ENCODE results near the gene GAS2L1.

GAS2L1 gene

DNA sequence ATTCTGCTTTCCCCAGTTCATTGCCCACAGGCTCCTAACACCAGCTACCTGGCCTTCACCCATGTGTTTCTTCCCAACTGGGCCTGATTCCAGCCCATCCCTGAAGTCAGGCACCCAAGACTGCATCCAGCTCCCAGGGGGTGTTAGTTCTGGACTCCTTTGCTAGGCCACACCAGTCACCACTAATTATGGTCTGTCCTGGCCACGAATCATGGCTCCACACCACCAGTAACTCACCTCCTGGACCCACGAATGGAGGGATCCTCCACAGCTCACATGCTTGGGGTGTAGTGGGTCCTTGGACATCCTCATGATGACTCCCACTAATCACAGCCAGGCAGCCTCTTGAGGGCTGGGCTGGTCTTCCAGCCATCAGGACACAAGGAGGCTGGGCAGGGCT is 12.6 kb downstream of the GAS2L1 start:
- TF ChIP-seq, protein P1, sequence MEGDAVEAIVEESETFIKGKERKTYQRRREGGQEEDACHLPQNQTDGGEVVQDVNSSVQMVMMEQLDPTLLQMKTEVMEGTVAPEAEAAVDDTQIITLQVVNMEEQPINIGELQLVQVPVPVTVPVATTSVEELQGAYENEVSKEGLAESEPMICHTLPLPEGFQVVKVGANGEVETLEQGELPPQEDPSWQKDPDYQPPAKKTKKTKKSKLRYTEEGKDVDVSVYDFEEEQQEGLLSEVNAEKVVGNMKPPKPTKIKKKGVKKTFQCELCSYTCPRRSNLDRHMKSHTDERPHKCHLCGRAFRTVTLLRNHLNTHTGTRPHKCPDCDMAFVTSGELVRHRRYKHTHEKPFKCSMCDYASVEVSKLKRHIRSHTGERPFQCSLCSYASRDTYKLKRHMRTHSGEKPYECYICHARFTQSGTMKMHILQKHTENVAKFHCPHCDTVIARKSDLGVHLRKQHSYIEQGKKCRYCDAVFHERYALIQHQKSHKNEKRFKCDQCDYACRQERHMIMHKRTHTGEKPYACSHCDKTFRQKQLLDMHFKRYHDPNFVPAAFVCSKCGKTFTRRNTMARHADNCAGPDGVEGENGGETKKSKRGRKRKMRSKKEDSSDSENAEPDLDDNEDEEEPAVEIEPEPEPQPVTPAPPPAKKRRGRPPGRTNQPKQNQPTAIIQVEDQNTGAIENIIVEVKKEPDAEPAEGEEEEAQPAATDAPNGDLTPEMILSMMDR (IDR thresholded peaks at IDR 0.05; ENCODE audit: insufficient read depth, low read depth, low read length, missing control alignments) = no peak
- no peak for DNase-seq (ENCODE audit: low read depth)
- H3K4me3 ChIP-seq (ENCODE audit: low read depth, low read length) = no peak overlapping the region

GRCh38 chr22:29320546-29320945 is 14.1 kb downstream of the GAS2L1 start:
- TF ChIP-seq, protein P1 (IDR thresholded peaks at IDR 0.05; ENCODE audit: insufficient read depth, low read depth, low read length, missing control alignments) = no peak
- H3K4me3 ChIP-seq (ENCODE audit: low read depth, low read length) = no peak overlapping the region
- no peak for DNase-seq (ENCODE audit: low read depth)

DNA sequence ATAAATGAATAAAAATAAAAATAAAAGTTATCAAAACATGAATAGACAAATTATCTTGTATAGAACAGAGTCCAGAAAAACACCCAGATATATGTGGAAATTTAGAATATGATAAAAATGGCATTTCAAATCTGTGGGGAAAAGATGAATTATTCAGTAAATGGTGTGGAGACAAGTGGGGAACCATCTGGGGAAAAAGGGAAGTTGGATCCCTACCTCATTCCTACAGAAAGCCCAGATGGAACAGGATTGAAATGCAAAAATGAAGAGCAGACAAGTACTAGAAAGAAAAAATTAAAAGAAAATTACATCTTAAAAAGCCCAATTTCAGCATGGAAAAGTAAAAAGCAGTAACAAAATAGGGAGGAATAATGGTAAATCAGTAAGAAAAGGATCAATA is 17.2 kb downstream of the GAS2L1 start:
- H3K4me3 ChIP-seq (ENCODE audit: low read depth, low read length) = no peak overlapping the region
- TF ChIP-seq, protein P1 (IDR thresholded peaks at IDR 0.05; ENCODE audit: insufficient read depth, low read depth, low read length, missing control alignments) = no peak
- DNase-seq (ENCODE audit: low read depth) = no peak

DNA sequence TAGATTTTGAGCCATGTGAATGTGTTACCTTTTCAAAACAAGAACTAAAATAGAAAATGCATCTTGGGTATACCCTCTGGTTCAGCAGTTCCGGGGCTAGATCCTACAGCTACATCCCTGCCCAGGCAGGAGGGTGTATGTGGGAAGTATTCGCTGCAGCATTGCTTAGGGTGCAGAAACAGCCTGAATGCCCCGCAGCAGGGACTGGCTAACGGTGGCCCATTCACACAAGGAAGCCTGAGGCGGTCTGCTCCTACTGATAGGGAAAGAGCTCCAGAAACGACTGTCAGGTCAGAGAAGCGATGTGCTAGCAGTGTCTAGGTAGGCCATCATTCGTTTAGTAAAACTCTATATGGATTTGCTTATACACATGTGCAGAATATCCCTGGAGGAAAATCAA is 18.9 kb downstream of the GAS2L1 start:
- H3K4me3 ChIP-seq (ENCODE audit: low read depth, low read length) = no peak overlapping the region
- DNase-seq (ENCODE audit: low read depth) = no peak
- TF ChIP-seq, protein P1 (IDR thresholded peaks at IDR 0.05; ENCODE audit: insufficient read depth, low read depth, low read length, missing control alignments) = no peak

DNA sequence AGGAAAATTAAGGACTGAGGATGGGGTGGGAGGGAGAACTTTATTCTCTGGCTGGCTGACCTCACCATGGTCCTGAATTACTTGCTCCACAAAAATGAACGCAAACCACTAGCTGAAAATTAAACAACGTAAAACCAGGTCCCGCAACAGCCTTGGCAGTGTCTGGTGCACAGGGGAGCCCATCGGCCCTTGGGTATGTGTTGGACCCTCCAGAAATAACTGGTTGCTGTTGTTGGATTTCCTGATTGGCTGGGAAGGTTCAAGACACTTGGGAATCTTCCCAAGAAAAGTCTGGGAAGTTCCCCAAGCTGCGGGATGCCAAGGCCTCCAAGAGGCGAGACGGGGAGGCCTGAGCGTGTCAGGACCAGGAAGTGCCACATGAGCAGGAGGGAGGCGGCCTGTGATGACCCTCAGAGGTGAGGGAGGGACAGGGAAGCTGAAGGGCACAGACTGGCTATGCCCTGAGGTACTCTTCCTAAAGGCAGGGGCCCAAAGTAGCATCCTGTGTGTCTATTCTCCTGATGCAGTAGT is 19.4 kb downstream of the GAS2L1 start:
- TF ChIP-seq, protein P1 (IDR thresholded peaks at IDR 0.05; ENCODE audit: insufficient read depth, low read depth, low read length, missing control alignments) = no peak
- H3K4me3 ChIP-seq (ENCODE audit: low read depth, low read length) = no peak overlapping the region
- DNase-seq (ENCODE audit: low read depth) = no peak

- TF ChIP-seq, protein P1 (IDR thresholded peaks at IDR 0.05; ENCODE audit: insufficient read depth, low read depth, low read length, missing control alignments) = no peak
- DNase-seq (ENCODE audit: low read depth) = no peak
- H3K4me3 ChIP-seq (ENCODE audit: low read depth, low read length) = no peak overlapping the region
Observed at GRCh38 chr22:29326481-29326880, 20.0 kb downstream of the GAS2L1 start.

GRCh38 chr22:29327089-29327764 is 20.8 kb downstream of the GAS2L1 start:
- TF ChIP-seq, protein P1 (IDR thresholded peaks at IDR 0.05; ENCODE audit: insufficient read depth, low read depth, low read length, missing control alignments) = no peak
- no peak overlapping the region for H3K4me3 ChIP-seq (ENCODE audit: low read depth, low read length)
- no peak for DNase-seq (ENCODE audit: low read depth)
